NCI-H1105 treated with DMSO at 0.1 percent for 48 hours (cell line): ENCODE measurements around the gene KLRK1.
A peak's percentile ranks its signal among the peaks of the same experiment; 100 is the strongest.
"Not testable (repeated sequence)": the region's sequence is repeated elsewhere in the genome, so short reads cannot be mapped to it uniquely, and the experiment has no call there.

Experiments used
- DNase-seq: peaks from one replicate; lab custom pipeline; 2025; lab: John Stamatoyannopoulos, UW

Gene KLRK1

GRCh38 chr12:10362828-10363657, 26.8 kb downstream of the KLRK1 start:
- DNase-seq: no peak

GRCh38 chr12:10362325-10362724, 27.5 kb downstream of the KLRK1 start:
- DNase-seq: no peak

- peak; percentile 67 for DNase-seq
These were observed 28.2 kb downstream of the KLRK1 start for GRCh38 chr12:10361622-10362021.

GRCh38 chr12:10361084-10361483, 28.8 kb downstream of the KLRK1 start:
- peak; percentile 67 for DNase-seq

- DNase-seq: no peak
These were observed 30.9 kb downstream of the KLRK1 start for GRCh38 chr12:10358969-10359368.

- no peak for DNase-seq
These were observed 31.7 kb downstream of the KLRK1 start for GRCh38 chr12:10358131-10358530.

- no peak for DNase-seq
These were observed 35.3 kb downstream of the KLRK1 start for GRCh38 chr12:10354502-10354901.

GRCh38 chr12:10354071-10354470, 35.8 kb downstream of the KLRK1 start:
- DNase-seq: no peak

GRCh38 chr12:10351457-10351856, 38.4 kb downstream of the KLRK1 start:
- not testable (repeated sequence) for DNase-seq

- DNase-seq: no peak
These were observed 47.8 kb downstream of the KLRK1 start for GRCh38 chr12:10341892-10342509.

- DNase-seq: not testable (repeated sequence)
These were observed 48.9 kb downstream of the KLRK1 start for GRCh38 chr12:10340946-10341345.

- no peak for DNase-seq
These were observed 50.6 kb downstream of the KLRK1 start for GRCh38 chr12:10339053-10339840.

- not testable (repeated sequence) for DNase-seq
These were observed 51.4 kb downstream of the KLRK1 start for GRCh38 chr12:10338470-10338869.

- not testable (repeated sequence) for DNase-seq
These were observed 53.6 kb downstream of the KLRK1 start for GRCh38 chr12:10336196-10336595.

- DNase-seq: peak; percentile 55
These were observed 58.1 kb downstream of the KLRK1 start for GRCh38 chr12:10331642-10332239.

- DNase-seq: not testable (repeated sequence)
These were observed 61.1 kb downstream of the KLRK1 start for GRCh38 chr12:10328691-10329090.
